Chondrocyte (in vitro differentiated cells): ENCODE measurements around the gene SYNE2. TPM values are rescaled to one million over a fixed set of nuclear protein-coding genes. Genes with fewer than 3 reads are reported as not detected.

ENCODE experiments used
- DNase-seq: peaks from one replicate; pipeline ENCODE4 v3.0.0; 2021; ENCODE audit warnings: mixed read lengths, low spot score
- H3K27ac Mint-ChIP-seq: one replicate; pipeline ENCODE4 v1.8.0; 2021; ENCODE audit warnings: mild to moderate bottlenecking, moderate library complexity, mixed read lengths; ENCODE audit not compliant: unreplicated experiment
- H3K27me3 Mint-ChIP-seq: 2 replicates; pipeline ENCODE4 v1.8.0; 2021; ENCODE audit warnings: low read depth, mixed read lengths
- H3K36me3 Mint-ChIP-seq: 2 replicates; pipeline ENCODE4 v1.8.0; 2021; ENCODE audit warnings: low read depth, mixed read lengths
- H3K4me1 Mint-ChIP-seq: 2 replicates; pipeline ENCODE4 v1.8.0; 2021; ENCODE audit warnings: low read depth, mild to moderate bottlenecking, mixed read lengths
- H3K4me3 Mint-ChIP-seq: one replicate; pipeline ENCODE4 v1.8.0; 2021; ENCODE audit warnings: mild to moderate bottlenecking, moderate library complexity, mixed read lengths; ENCODE audit not compliant: unreplicated experiment
- H3K9me3 Mint-ChIP-seq: 2 replicates; pipeline ENCODE4 v1.8.0; 2021; ENCODE audit warnings: low read depth, mixed read lengths
- CTCF ChIP-seq: fragments of 200-600 bp; sonication (generic); IDR thresholded peaks from 2 replicates; pipeline ENCODE4 v1.5.0; 2021; ENCODE audit warnings: antibody characterized with exemption, mild to moderate bottlenecking, moderate library complexity
- total RNA-seq: library from RNA; stranded (reverse); gene quantifications from 3 replicates; pipeline ENCODE4 v1.2.1, GENCODE V29; 2021

Gene SYNE2
- total RNA-seq, 1 donor from 2014 or later: 13.6 TPM

DNA sequence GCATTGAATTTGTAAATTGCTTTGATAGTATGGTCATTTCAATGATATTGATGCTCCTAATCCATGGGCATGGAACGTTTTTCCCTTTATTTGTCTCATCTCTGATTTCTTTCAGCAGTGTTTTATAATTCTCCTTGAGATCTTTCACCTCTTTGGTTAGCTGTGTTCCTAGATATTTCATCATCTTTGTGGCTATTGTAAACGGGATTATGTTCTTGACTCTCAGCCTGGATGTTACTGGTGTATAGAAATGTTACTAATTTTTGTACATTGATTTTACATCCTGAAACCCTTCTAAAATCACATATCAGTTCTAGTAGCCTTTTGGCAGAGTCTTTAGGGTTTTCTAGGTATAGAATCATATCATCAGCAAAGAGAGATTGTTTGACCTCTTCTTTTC, 52.6 kb downstream of the SYNE2 start:
- no peak for DNase-seq
- no peak overlapping the region for H3K4me3 Mint-ChIP-seq
- no peaks in the 10 kb centered on the region for H3K36me3 Mint-ChIP-seq
- no peaks in the 10 kb centered on the region for H3K27me3 Mint-ChIP-seq
- H3K4me1 Mint-ChIP-seq: peaks cover 32% of the 10 kb centered on the region
- no peak for TF ChIP-seq CTCF
- H3K9me3 Mint-ChIP-seq: peaks cover 13% of the 10 kb centered on the region
- no peak overlapping the region for H3K27ac Mint-ChIP-seq

- H3K27ac Mint-ChIP-seq: no peak overlapping the region
These were observed 56.0 kb downstream of the SYNE2 start for GRCh38 chr14:63908667-63909264.

GRCh38 chr14:63909984-63910383, 57.2 kb downstream of the SYNE2 start:
- H3K4me1 Mint-ChIP-seq: peaks cover 30% of the 10 kb centered on the region
- no peaks in the 10 kb centered on the region for H3K36me3 Mint-ChIP-seq
- H3K27me3 Mint-ChIP-seq: no peaks in the 10 kb centered on the region
- no peak overlapping the region for H3K27ac Mint-ChIP-seq
- no peak for TF ChIP-seq CTCF
- H3K9me3 Mint-ChIP-seq: peaks cover 7% of the 10 kb centered on the region
- H3K4me3 Mint-ChIP-seq: no peak overlapping the region
- no peak for DNase-seq

More at GRCh38 chr14:63908667-63909264, 56.0 kb downstream of the SYNE2 start:
- TF ChIP-seq CTCF: no peak
- Mint-ChIP-seq H3K4me1 (peaks cover 30% of the 10 kb centered on the region), H3K36me3 (no peaks in the 10 kb centered on the region), H3K9me3 (peaks cover 13% of the 10 kb centered on the region), H3K27me3 (no peaks in the 10 kb centered on the region), H3K4me3 (no peak overlapping the region)
- DNase-seq: no peak

DNA sequence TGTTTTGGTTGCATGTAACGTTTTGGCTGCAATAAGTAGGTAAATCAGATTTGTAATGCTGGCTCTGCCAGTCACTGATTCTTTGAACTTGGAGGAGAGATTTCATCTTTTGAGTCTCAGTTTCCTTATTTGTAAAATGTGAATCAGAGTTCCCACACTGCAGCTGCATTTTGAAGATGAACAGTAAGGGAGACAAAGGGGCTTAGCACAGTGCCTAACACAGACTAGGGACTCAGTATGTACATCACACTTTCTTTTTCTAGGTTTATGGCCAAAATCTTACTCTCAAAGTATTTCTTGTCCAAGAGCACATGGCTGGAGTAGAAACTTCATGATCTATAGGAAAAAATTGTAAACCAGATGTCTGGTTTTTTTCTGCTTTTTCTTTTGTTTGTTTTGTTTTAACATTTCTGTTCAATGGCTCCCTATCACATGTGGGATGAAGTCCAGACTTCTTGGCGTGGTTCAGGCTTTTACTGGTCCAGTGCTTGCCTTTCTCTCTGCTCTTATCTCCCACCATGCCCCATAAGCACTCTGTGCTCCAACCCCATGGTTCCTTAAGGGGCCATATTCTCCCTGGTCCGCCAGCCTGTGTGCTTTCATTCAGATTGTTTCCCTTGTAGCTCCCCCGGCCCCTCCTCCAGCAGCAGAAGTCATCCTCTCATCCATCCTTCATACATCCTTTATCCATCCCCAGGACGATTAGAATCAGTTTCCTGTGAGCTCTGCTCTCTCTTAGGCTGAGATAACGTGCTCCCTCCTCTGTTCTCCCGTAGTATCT, 58.0 kb downstream of the SYNE2 start:
- Mint-ChIP-seq H3K36me3 (no peaks in the 10 kb centered on the region), H3K27ac (no peak overlapping the region)

GRCh38 chr14:63911404-63911803, 58.6 kb downstream of the SYNE2 start:
- Mint-ChIP-seq H3K27ac (no peak overlapping the region), H3K36me3 (no peaks in the 10 kb centered on the region), H3K27me3 (no peaks in the 10 kb centered on the region), H3K9me3 (no peaks in the 10 kb centered on the region), H3K4me1 (peaks cover 30% of the 10 kb centered on the region), H3K4me3 (no peak overlapping the region)
- DNase-seq: no peak
- TF ChIP-seq CTCF: no peak

More for the DNA sequence above, 58.0 kb downstream of the SYNE2 start:
- DNase-seq: no peak
- TF ChIP-seq CTCF: no peak
- Mint-ChIP-seq H3K4me1 (peaks cover 30% of the 10 kb centered on the region), H3K27me3 (no peaks in the 10 kb centered on the region), H3K4me3 (no peak overlapping the region), H3K9me3 (peaks cover 2% of the 10 kb centered on the region)
